A673 (cell line): Measurements from ENCODE around the gene CILP. TPM values are rescaled to one million over a fixed set of nuclear protein-coding genes. Genes with fewer than 3 reads are reported as not detected.

Experiments used
- BruUV-seq: library from RNA; stranded (reverse); fragments of 400-500 nt; replicated peaks from 2 replicates; lab custom pipeline; 2021; lab: Mats Ljungman, UMichigan
- CTCF ChIA-PET: fragments of 300-600 bp; sonication (Branson Sonifier 250); formaldehyde crosslinking; loops from one replicate; lab custom pipeline; 2022; ENCODE audit warnings: antibody characterized with exemption; lab: Charles Lee
- POLR2A ChIA-PET: fragments of 300-600 bp; sonication (Branson Sonifier 250); formaldehyde crosslinking; loops from one replicate; lab custom pipeline; 2022; ENCODE audit warnings: antibody characterized with exemption; ENCODE audit not compliant: low non-redundant PET; lab: Charles Lee
- DNase-seq: peaks from one replicate; pipeline ENCODE4 v3.0.0-alpha.2; 2015; ENCODE audit warnings: low spot score
- H3K27ac ChIP-seq: fragments of 200-600 bp; sonication (generic); 2 replicates; pipeline ENCODE4 v1.5.1; 2016; ENCODE audit warnings: mixed run types, low read depth, mild to moderate bottlenecking, mixed read lengths, antibody characterized with exemption, low read length; ENCODE audit not compliant: poor library complexity, severe bottlenecking
- H3K27me3 ChIP-seq: fragments of 200-600 bp; sonication (generic); replicated peaks from 2 replicates; pipeline ENCODE4 v1.6.1; 2017; ENCODE audit warnings: mixed run types, low read depth, mild to moderate bottlenecking, mixed read lengths, antibody characterized with exemption, low read length; ENCODE audit not compliant: insufficient read depth, poor library complexity
- H3K36me3 ChIP-seq: fragments of 200-600 bp; sonication (generic); 2 replicates; pipeline ENCODE4 v1.6.1; 2016; ENCODE audit warnings: mixed run types, mild to moderate bottlenecking, mixed read lengths, antibody characterized with exemption, low read length; ENCODE audit not compliant: insufficient read depth, poor library complexity, severe bottlenecking
- H3K4me1 ChIP-seq: fragments of 200-600 bp; sonication (generic); 2 replicates; pipeline ENCODE4 v1.6.1; 2017; ENCODE audit warnings: mixed run types, mild to moderate bottlenecking, mixed read lengths, antibody characterized with exemption, low read length; ENCODE audit not compliant: insufficient read depth, poor library complexity, severe bottlenecking
- H3K4me3 ChIP-seq: fragments of 200-600 bp; sonication (generic); 2 replicates; pipeline ENCODE4 v1.5.1; 2016; ENCODE audit warnings: low read depth, mixed run types, mild to moderate bottlenecking, mixed read lengths, low read length; ENCODE audit not compliant: poor library complexity, severe bottlenecking
- H3K9me3 ChIP-seq: fragments of 200-600 bp; sonication (generic); 2 replicates; pipeline ENCODE4 v1.6.1; 2016; ENCODE audit warnings: mixed run types, low read depth, mild to moderate bottlenecking, mixed read lengths, antibody characterized with exemption, low read length; ENCODE audit not compliant: poor library complexity, severe bottlenecking
- CTCF ChIP-seq: fragments of 300-800, 200-600 bp; sonication (generic); conservative IDR thresholded peaks from 2 replicates; pipeline ENCODE4 v1.5.1; 2017; ENCODE audit warnings: low read depth, mild to moderate bottlenecking, antibody characterized with exemption, low read length, moderate library complexity, mixed read lengths
- EZH2 ChIP-seq: fragments of 200-600 bp; sonication (generic); IDR thresholded peaks from 2 replicates; pipeline ENCODE4 v1.6.1; 2017; ENCODE audit warnings: borderline replicate concordance, low read depth, mild to moderate bottlenecking, mixed read lengths, antibody characterized with exemption, low read length; ENCODE audit not compliant: poor library complexity, severe bottlenecking
- intact Hi-C: fragments of 100-400 bp; cut with micrococcal nuclease; formaldehyde crosslinking; loops from one replicate; pipeline ENCODE4 v1.10.0; 2022; ENCODE audit not compliant: unreplicated experiment
- total RNA-seq: library from RNA; stranded (reverse); gene quantifications from 2 replicates; pipeline ENCODE4 v1.2.3, GENCODE V29; 2021

Gene CILP
- total RNA-seq, 1 experiment from 2014 or later = 0.04 TPM

DNA sequence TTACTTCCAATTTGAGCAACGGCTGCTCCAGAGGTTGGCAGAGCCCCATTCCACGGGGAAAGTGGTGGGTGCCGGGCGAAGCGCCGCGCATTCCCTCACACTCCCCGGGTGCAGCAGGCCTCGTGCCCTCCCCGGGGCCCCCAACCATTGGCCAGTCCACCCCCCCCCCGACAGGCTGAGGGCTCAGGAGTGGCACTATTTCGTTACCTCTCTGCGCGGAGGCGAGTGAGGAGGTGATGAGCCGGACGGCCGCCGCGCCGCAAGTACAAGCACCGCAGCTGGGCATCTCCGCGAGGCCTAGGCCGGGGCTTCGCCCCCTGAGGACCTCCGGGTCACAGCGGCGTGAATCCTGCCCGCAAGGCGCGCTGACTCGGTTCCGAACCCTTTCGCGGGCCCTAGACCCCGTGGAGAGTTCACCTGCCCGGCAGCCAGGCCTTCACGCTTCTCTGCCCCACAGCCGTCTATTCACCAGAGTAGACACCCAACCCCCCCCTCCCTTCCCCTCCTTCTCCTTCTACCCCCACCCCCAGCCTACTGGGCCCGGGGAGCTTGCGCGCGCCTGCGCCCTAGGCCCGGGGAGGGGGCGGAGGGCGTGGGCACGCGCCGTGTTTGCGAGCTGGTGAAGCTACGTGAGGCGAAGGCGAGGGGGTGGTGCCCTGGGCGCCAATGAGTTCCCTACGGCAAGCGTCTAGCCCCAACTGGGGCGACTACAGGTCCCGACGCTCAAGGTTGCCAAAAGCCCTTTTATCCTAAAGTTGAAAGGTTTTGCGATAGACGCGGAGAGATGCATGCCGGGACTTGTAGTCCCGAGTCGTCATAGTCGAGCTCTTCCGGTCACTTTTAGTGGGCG is 26.2 kb downstream of the CILP start, which contains the start of gene CLPX:
CLPX (minus strand) TSS at position 475 of the 850 bp plus-strand sequence; CDS start at position 286, 189 bp downstream.
- Histone ChIP-seq H3K36me3 (peaks cover 3% of the 10 kb centered on the region), H3K4me3 (peak within 1 kb of the TSS; percentile 83), H3K9me3 (no peaks in the 10 kb centered on the region), H3K4me1 (no peaks in the 10 kb centered on the region), H3K27me3 (no peaks in the 10 kb centered on the region), H3K27ac (peak within 1 kb of the TSS; percentile 84)
- ChIA-PET CTCF (interaction anchor here (0.7 to 1.0 kb wide), 3 partner anchors 101 to 303 kb away, joined by 4 to 6 read pairs (median 4); no protein-coding TSS in a partner anchor), POLR2A (interaction anchor here (0.6 to 1.2 kb wide), 5 partner anchors 17 to 937 kb away, joined by 3 to 9 read pairs (median 4); partner anchors contain the start of genes RNU5B-1 and SPG21)
- TF ChIP-seq CTCF (no peak), EZH2 (no peak)
- intact Hi-C loops = no loop called here
- no TSS peak for BruUV-seq
- DNase-seq = peak; percentile 97

DNA sequence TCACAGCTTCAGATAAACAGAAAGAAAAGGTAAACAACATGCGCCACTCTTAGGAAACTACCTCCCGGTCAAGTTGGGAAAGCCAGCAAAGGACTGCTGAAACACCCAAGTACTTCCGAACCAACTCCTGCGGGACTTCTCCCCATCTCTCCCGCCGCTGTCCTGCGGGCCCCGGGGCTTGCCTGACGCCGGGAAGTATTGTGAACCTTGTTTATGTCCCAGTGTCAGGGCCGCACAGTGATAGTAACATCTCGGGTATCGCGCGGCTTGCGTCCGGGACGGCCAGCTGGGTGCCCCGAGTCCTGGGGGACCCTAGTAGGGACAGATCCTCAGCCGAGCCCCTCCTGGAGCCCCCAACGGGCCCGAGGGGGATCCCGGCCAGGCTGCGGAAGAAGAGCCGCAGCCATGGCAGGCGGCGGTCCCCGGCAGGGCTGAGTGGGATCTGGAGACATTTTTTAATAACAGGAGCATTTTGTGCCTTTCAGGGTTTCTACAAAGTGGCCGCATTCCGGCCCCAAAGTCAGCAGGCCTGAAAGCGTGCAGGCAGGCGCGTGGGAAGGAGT is 26.9 kb downstream of the CILP start:
- peak overlapping the region; percentile 83 for H3K4me3 ChIP-seq
- ChIA-PET CTCF (no interaction called here), POLR2A (no interaction called here)
- BruUV-seq = no TSS peak
- no peaks in the 10 kb centered on the region for H3K4me1 ChIP-seq
- H3K36me3 ChIP-seq = peaks cover 10% of the 10 kb centered on the region
- DNase-seq = peak; percentile 62
- H3K27ac ChIP-seq = peak overlapping the region; percentile 84
- H3K27me3 ChIP-seq = no peaks in the 10 kb centered on the region
- H3K9me3 ChIP-seq = no peaks in the 10 kb centered on the region
- TF ChIP-seq CTCF (no peak), EZH2 (no peak)
- intact Hi-C loops = no loop called here

DNA sequence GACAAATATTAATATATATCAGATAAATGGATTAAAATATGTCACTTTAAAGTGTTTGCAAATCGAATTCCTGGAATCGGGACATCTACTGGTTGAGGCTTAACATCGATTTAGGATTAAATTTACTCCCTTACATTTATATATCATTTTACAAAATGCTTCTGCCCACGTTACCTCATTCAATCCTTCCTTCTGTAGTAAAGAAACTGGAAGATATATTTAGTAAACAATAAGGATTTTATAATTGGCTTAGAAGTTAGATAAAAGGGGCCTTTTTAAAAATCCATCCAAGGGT is 27.5 kb downstream of the CILP start:
- no peaks in the 10 kb centered on the region for H3K9me3 ChIP-seq
- intact Hi-C loops = no loop called here
- ChIA-PET POLR2A (no interaction called here), CTCF (no interaction called here)
- H3K4me3 ChIP-seq = peak overlapping the region; percentile 83
- TSS peak; percentile 43 for BruUV-seq
- H3K4me1 ChIP-seq = no peaks in the 10 kb centered on the region
- no peak for DNase-seq
- TF ChIP-seq CTCF = no peak
- TF ChIP-seq EZH2 = no peak
- H3K27me3 ChIP-seq = no peaks in the 10 kb centered on the region
- peak overlapping the region; percentile 84 for H3K27ac ChIP-seq
- H3K36me3 ChIP-seq = peaks cover 14% of the 10 kb centered on the region
